ENCODE results near the gene JAKMIP3.

DNA sequence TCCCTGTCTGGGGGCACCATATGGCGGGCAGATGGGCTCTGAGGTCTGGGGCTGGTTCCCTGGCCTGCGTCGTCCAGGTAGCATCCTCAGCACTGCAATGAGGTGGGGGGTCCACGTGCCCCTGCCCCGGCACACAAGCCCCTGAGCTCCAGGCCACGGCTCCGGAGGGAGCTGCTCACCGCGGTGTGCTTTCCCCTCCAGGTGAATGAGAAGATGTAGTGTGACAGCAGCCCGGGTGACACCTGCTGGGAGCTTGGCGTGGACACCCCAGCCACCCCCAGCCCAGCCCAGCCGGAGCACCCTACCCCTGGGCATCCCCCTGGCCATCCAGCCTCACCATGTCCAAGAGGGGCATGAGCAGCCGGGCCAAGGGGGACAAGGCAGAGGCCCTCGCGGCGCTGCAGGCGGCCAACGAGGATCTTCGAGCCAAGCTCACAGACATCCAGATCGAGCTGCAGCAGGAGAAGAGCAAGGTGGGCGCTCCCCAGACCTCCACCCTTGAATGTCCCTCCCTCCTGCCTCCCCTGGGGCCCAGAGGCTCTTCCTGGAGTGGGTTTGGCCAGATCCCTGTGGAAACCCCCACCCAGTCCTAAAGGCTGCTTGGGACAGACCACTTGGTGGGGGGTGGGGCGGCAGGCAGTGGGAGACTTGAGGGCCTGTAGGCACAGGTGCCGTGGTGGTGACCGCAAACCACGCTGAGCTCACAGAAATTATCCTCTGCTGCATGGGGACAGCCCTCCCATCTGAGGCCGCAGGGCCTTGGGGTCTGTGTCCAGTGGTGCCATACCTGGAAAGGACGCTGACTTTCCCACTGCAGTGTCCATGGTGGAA lies 38.9 kb downstream of the JAKMIP3 start:
- no peak for TF ChIP-seq CTCF (conservative IDR thresholded peaks at IDR 0.05)
- no peak for TF ChIP-seq EZH2 (IDR thresholded peaks at IDR 0.05; ENCODE audit: low read depth)
